ENCODE results near the gene LONRF2.

The LONRF2 gene

GRCh38 chr2:100244881-100245605 lies 77.3 kb downstream of the LONRF2 start:
- H3K9me3 Mint-ChIP-seq (ENCODE audit: low read depth) = no peaks in the 10 kb centered on the region
- no peak overlapping the region for H3K27ac Mint-ChIP-seq
- no peaks in the 10 kb centered on the region for H3K36me3 Mint-ChIP-seq
- H3K4me3 Mint-ChIP-seq = no peak overlapping the region
- H3K27me3 Mint-ChIP-seq = no peaks in the 10 kb centered on the region
- H3K4me1 Mint-ChIP-seq (ENCODE audit: low read depth) = no peaks in the 10 kb centered on the region

- Mint-ChIP-seq H3K36me3 (no peaks in the 10 kb centered on the region), H3K4me3 (no peak overlapping the region), H3K9me3 (ENCODE audit: low read depth) (no peaks in the 10 kb centered on the region), H3K4me1 (ENCODE audit: low read depth) (no peaks in the 10 kb centered on the region), H3K27ac (no peak overlapping the region), H3K27me3 (no peaks in the 10 kb centered on the region)
Measured at GRCh38 chr2:100243631-100244030, 78.7 kb downstream of the LONRF2 start.

GRCh38 chr2:100242891-100243619 lies 79.2 kb downstream of the LONRF2 start:
- Mint-ChIP-seq H3K4me3 (no peak overlapping the region), H3K4me1 (ENCODE audit: low read depth) (no peaks in the 10 kb centered on the region), H3K36me3 (no peaks in the 10 kb centered on the region), H3K27me3 (no peaks in the 10 kb centered on the region), H3K27ac (no peak overlapping the region), H3K9me3 (ENCODE audit: low read depth) (no peaks in the 10 kb centered on the region)

GRCh38 chr2:100242476-100242875 lies 79.8 kb downstream of the LONRF2 start:
- no peaks in the 10 kb centered on the region for H3K9me3 Mint-ChIP-seq (ENCODE audit: low read depth)
- H3K27me3 Mint-ChIP-seq = no peaks in the 10 kb centered on the region
- H3K27ac Mint-ChIP-seq = no peak overlapping the region
- no peak overlapping the region for H3K4me3 Mint-ChIP-seq
- H3K4me1 Mint-ChIP-seq (ENCODE audit: low read depth) = no peaks in the 10 kb centered on the region
- no peaks in the 10 kb centered on the region for H3K36me3 Mint-ChIP-seq

- Mint-ChIP-seq H3K4me3 (no peak overlapping the region), H3K27ac (no peak overlapping the region), H3K36me3 (no peaks in the 10 kb centered on the region), H3K27me3 (no peaks in the 10 kb centered on the region), H3K9me3 (ENCODE audit: low read depth) (no peaks in the 10 kb centered on the region), H3K4me1 (ENCODE audit: low read depth) (peaks cover 5% of the 10 kb centered on the region)
Measured at GRCh38 chr2:100241236-100241635, 81.1 kb downstream of the LONRF2 start.

GRCh38 chr2:100240386-100240785 lies 81.9 kb downstream of the LONRF2 start:
- no peaks in the 10 kb centered on the region for H3K9me3 Mint-ChIP-seq (ENCODE audit: low read depth)
- H3K4me1 Mint-ChIP-seq (ENCODE audit: low read depth) = peaks cover 12% of the 10 kb centered on the region
- no peaks in the 10 kb centered on the region for H3K27me3 Mint-ChIP-seq
- H3K36me3 Mint-ChIP-seq = no peaks in the 10 kb centered on the region
- H3K4me3 Mint-ChIP-seq = no peak overlapping the region
- H3K27ac Mint-ChIP-seq = no peak overlapping the region

GRCh38 chr2:100239486-100240210 lies 82.7 kb downstream of the LONRF2 start:
- Mint-ChIP-seq H3K36me3 (no peaks in the 10 kb centered on the region), H3K9me3 (ENCODE audit: low read depth) (no peaks in the 10 kb centered on the region), H3K4me3 (no peak overlapping the region), H3K27me3 (no peaks in the 10 kb centered on the region), H3K27ac (no peak overlapping the region), H3K4me1 (ENCODE audit: low read depth) (peaks cover 20% of the 10 kb centered on the region)

- Mint-ChIP-seq H3K4me3 (no peak overlapping the region), H3K27ac (no peak overlapping the region), H3K27me3 (no peaks in the 10 kb centered on the region), H3K9me3 (ENCODE audit: low read depth) (no peaks in the 10 kb centered on the region), H3K4me1 (ENCODE audit: low read depth) (peaks cover 27% of the 10 kb centered on the region), H3K36me3 (no peaks in the 10 kb centered on the region)
Measured at GRCh38 chr2:100238471-100238870, 83.8 kb downstream of the LONRF2 start.

- peaks cover 27% of the 10 kb centered on the region for H3K4me1 Mint-ChIP-seq (ENCODE audit: low read depth)
- no peaks in the 10 kb centered on the region for H3K9me3 Mint-ChIP-seq (ENCODE audit: low read depth)
- H3K36me3 Mint-ChIP-seq = no peaks in the 10 kb centered on the region
- H3K27ac Mint-ChIP-seq = no peak overlapping the region
- H3K4me3 Mint-ChIP-seq = no peak overlapping the region
- H3K27me3 Mint-ChIP-seq = no peaks in the 10 kb centered on the region
Measured at GRCh38 chr2:100237770-100238169, 84.5 kb downstream of the LONRF2 start.

GRCh38 chr2:100237163-100237562 lies 85.1 kb downstream of the LONRF2 start:
- Mint-ChIP-seq H3K4me3 (no peak overlapping the region), H3K27me3 (no peaks in the 10 kb centered on the region), H3K4me1 (ENCODE audit: low read depth) (peaks cover 27% of the 10 kb centered on the region), H3K27ac (no peak overlapping the region), H3K9me3 (ENCODE audit: low read depth) (no peaks in the 10 kb centered on the region), H3K36me3 (no peaks in the 10 kb centered on the region)

GRCh38 chr2:100236166-100236565 lies 86.1 kb downstream of the LONRF2 start:
- Mint-ChIP-seq H3K9me3 (ENCODE audit: low read depth) (no peaks in the 10 kb centered on the region), H3K4me3 (no peak overlapping the region), H3K4me1 (ENCODE audit: low read depth) (peaks cover 27% of the 10 kb centered on the region), H3K27ac (no peak overlapping the region), H3K36me3 (no peaks in the 10 kb centered on the region), H3K27me3 (no peaks in the 10 kb centered on the region)

- Mint-ChIP-seq H3K4me1 (ENCODE audit: low read depth) (peaks cover 27% of the 10 kb centered on the region), H3K27me3 (no peaks in the 10 kb centered on the region), H3K27ac (peak overlapping the region; percentile 73), H3K9me3 (ENCODE audit: low read depth) (no peaks in the 10 kb centered on the region), H3K36me3 (no peaks in the 10 kb centered on the region), H3K4me3 (peak overlapping the region; percentile 17)
Measured at GRCh38 chr2:100235581-100235980, 86.7 kb downstream of the LONRF2 start.

- Mint-ChIP-seq H3K9me3 (ENCODE audit: low read depth) (no peaks in the 10 kb centered on the region), H3K27me3 (no peaks in the 10 kb centered on the region), H3K36me3 (no peaks in the 10 kb centered on the region), H3K4me3 (peak overlapping the region; percentile 17), H3K4me1 (ENCODE audit: low read depth) (peaks cover 27% of the 10 kb centered on the region), H3K27ac (peak overlapping the region; percentile 73)
Measured at GRCh38 chr2:100235098-100235497, 87.2 kb downstream of the LONRF2 start.

- H3K27ac Mint-ChIP-seq = no peak overlapping the region
- H3K27me3 Mint-ChIP-seq = no peaks in the 10 kb centered on the region
- H3K9me3 Mint-ChIP-seq (ENCODE audit: low read depth) = no peaks in the 10 kb centered on the region
- H3K4me3 Mint-ChIP-seq = no peak overlapping the region
- peaks cover 27% of the 10 kb centered on the region for H3K4me1 Mint-ChIP-seq (ENCODE audit: low read depth)
- no peaks in the 10 kb centered on the region for H3K36me3 Mint-ChIP-seq
Measured at GRCh38 chr2:100234141-100234540, 88.2 kb downstream of the LONRF2 start.

- Mint-ChIP-seq H3K36me3 (no peaks in the 10 kb centered on the region), H3K9me3 (ENCODE audit: low read depth) (no peaks in the 10 kb centered on the region), H3K27ac (no peak overlapping the region), H3K4me1 (ENCODE audit: low read depth) (peaks cover 27% of the 10 kb centered on the region), H3K4me3 (no peak overlapping the region), H3K27me3 (no peaks in the 10 kb centered on the region)
Measured at GRCh38 chr2:100233061-100233460, 89.2 kb downstream of the LONRF2 start.
